Fibroblast of villous mesenchyme (primary cell): Measurements from ENCODE around the gene TBC1D22A. TPM values are rescaled to one million over a fixed set of nuclear protein-coding genes. Genes with fewer than 3 reads are reported as not detected.

Source experiments
- DNase-seq: peaks from one replicate; pipeline ENCODE4 v3.0.0-alpha.2; 2010; ENCODE audit warnings: low read depth
- H3K4me3 ChIP-seq: 2 replicates; pipeline ENCODE4 v1.5.1; 2011; ENCODE audit warnings: low read depth, mild to moderate bottlenecking, low read length
- total RNA-seq: library from RNA; depleted of rRNA; stranded (reverse); fragments of >200 nt; gene quantifications from 2 replicates; pipeline ENCODE4 v1.2.3, GENCODE V29; 2012
- TF ChIP-seq, protein P1 (sequence below): IDR thresholded peaks from 2 replicates; pipeline ENCODE4 v1.5.1; 2012; ENCODE audit warnings: low read depth, mild to moderate bottlenecking, low read length; ENCODE audit not compliant: insufficient read depth

The TBC1D22A gene
- total RNA-seq, 1 donor: 12.5 TPM

DNA sequence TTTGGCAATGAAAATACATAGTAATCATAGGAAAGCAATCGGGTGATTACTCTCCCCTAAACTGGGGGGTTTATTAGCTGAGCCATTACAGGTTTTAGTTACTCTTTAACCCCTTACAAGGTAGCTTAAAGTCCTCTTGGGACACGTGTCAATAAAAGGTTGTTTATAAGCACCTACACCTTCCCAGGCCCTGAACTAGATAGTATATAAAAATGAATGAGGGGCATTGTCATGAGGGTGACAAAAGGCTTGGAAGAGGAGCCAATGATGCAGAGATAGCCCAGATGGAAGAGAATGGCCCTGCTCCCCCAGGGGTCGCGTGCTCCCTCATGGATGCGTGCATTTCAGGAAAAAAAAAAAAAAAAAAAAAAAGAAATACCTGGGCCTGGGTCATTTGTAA lies 276.9 kb downstream of the TBC1D22A start:
- no peak for DNase-seq
- H3K4me3 ChIP-seq: no peak overlapping the region
- TF ChIP-seq, protein P1, sequence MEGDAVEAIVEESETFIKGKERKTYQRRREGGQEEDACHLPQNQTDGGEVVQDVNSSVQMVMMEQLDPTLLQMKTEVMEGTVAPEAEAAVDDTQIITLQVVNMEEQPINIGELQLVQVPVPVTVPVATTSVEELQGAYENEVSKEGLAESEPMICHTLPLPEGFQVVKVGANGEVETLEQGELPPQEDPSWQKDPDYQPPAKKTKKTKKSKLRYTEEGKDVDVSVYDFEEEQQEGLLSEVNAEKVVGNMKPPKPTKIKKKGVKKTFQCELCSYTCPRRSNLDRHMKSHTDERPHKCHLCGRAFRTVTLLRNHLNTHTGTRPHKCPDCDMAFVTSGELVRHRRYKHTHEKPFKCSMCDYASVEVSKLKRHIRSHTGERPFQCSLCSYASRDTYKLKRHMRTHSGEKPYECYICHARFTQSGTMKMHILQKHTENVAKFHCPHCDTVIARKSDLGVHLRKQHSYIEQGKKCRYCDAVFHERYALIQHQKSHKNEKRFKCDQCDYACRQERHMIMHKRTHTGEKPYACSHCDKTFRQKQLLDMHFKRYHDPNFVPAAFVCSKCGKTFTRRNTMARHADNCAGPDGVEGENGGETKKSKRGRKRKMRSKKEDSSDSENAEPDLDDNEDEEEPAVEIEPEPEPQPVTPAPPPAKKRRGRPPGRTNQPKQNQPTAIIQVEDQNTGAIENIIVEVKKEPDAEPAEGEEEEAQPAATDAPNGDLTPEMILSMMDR: no peak

- no peak for DNase-seq
- TF ChIP-seq, protein P1: no peak
Observed at GRCh38 chr22:47040486-47041270, 278.2 kb downstream of the TBC1D22A start.

GRCh38 chr22:47041271-47042115 lies 279.0 kb downstream of the TBC1D22A start:
- no peak overlapping the region for H3K4me3 ChIP-seq
- TF ChIP-seq, protein P1: no peak
- no peak for DNase-seq

More at GRCh38 chr22:47040486-47041270, 278.2 kb downstream of the TBC1D22A start:
- no peak overlapping the region for H3K4me3 ChIP-seq

DNA sequence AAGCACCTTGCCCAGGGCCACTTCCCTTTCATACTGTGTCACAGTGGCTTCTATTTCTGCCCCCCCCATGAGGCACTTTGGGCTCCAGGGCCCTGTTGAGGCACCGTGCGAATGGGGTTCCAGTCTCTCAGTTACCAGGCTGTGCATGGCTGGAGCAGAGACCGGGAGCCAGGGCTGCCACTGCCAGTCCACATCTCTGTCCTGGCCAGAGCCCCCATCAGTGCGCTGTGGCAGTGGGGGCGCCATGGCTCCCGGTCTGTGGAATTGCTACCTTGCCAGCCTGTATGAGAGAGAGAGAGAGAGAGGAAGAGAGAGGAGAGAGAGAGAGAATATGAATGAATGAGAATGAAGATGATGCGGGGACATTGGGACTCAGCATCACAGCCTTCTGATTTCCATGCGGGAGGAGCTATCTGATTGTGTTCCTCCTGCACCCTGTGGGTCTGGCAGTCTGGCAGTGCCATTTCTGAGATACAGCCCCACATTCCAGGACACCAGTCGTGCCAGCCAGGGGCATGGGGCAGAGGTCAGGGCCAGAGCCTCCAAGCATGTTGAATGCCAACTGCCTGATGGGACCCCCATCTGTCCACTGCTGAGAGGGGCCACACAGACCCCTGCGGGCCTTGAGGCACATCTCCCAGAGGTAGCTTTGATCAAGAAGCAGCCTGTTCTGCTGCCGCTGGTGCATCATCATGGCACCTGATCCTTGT lies 279.8 kb downstream of the TBC1D22A start:
- H3K4me3 ChIP-seq: no peak overlapping the region
- TF ChIP-seq, protein P1: no peak
- no peak for DNase-seq

DNA sequence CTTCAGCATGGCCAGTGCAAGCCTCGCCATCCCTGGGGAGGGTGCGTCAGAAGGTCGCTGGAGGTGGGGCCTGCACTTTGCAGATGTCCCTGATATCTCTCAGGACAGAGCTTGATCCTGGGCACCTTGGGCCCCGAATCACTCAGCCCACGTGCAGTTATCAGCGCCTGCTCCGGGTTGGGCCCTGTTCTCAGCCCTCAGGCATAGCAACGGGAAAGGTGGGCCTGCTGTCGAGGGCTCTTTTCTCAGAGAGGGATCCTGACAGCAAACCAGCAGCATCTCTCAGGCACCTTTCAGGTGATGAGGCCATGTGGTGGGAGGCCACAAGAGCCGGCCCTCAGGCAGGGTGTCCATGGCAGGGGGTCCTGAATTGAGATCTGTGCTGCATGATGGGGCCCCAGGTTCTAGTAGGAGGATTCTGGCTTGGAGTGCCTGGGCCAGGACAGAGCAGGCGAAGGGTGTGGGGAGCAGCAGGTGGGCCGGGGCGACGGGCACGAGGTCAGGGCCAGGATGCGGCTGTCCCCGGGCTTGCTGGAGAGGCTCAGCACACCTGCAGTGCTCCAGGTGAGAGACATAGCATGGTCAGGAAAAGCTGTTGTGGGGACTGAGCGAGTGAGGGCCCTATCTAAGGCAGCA lies 280.5 kb downstream of the TBC1D22A start:
- H3K4me3 ChIP-seq: no peak overlapping the region
- TF ChIP-seq, protein P1: no peak
- no peak for DNase-seq
